GM12872 (cell line): Measurements from ENCODE around the gene ASB15.

Experiments
- CTCF ChIP-seq: IDR thresholded peaks from 3 replicates; pipeline ENCODE4 v1.5.1; 2011; ENCODE audit warnings: low read depth, mild to moderate bottlenecking, low read length, moderate library complexity; ENCODE audit not compliant: insufficient read depth

Gene ASB15

GRCh38 chr7:123579416-123579815 lies 22.2 kb upstream of the ASB15 start:
- TF ChIP-seq CTCF: no peak

- peak; percentile 68 for TF ChIP-seq CTCF
Measured at GRCh38 chr7:123580406-123581161, 21.0 kb upstream of the ASB15 start.

- TF ChIP-seq CTCF: no peak
Measured at GRCh38 chr7:123581162-123581459, 20.5 kb upstream of the ASB15 start.

- TF ChIP-seq CTCF: no peak
Measured at GRCh38 chr7:123583821-123584220, 17.8 kb upstream of the ASB15 start.

GRCh38 chr7:123588376-123588775 lies 13.2 kb upstream of the ASB15 start:
- TF ChIP-seq CTCF: no peak

DNA sequence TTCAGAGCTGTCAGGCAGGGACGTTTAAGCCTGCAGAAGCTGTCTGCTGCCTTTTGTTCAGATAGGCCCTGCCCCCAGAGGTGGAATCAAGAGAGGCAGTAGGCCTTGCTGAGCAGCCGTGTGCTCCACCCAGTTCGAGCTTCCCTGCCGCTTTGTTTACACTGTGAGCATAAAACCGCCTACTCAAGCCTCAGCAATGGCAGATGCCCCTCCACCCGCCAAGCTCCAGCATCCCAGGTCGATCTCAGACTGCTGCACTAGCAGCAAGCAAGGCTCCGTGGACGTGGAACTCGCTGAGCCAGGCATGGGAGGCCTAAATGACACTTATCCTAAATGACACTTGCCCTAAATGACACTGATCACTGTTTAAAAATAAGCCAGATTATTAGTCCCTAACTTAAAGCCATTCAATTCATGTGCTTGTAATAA lies 6.8 kb upstream of the ASB15 start:
- no peak for TF ChIP-seq CTCF

GRCh38 chr7:123598657-123599056 lies 3.0 kb upstream of the ASB15 start:
- no peak for TF ChIP-seq CTCF

GRCh38 chr7:123599766-123600165 lies 1.9 kb upstream of the ASB15 start:
- TF ChIP-seq CTCF: no peak
